Measurements from ENCODE around the gene COA8. TPM values are rescaled to one million over a fixed set of nuclear protein-coding genes. Genes with fewer than 3 reads are reported as not detected.

COA8 gene
- total and polyA plus RNA-seq, 2 donors: 22.3 to 39.2 TPM

GRCh38 chr14:103540821-103541708 lies 21.7 kb upstream of the COA8 start:
- no peak overlapping the region for H3K4me3 ChIP-seq (ENCODE audit: low read length in 2 of 2)
- no peaks in the 10 kb centered on the region for H3K9me3 ChIP-seq (ENCODE audit: control insufficient read depth in 2 of 2, insufficient read depth in 1 of 2, low read length in 1 of 2)
- peaks cover 0 to 2% of the 10 kb centered on the region in 2 donors for H3K4me1 ChIP-seq (ENCODE audit: control insufficient read depth in 2 of 2, insufficient read depth in 2 of 2, low read length in 2 of 2)
- 82% methylated on average over 17 of the region's 17 CpGs for WGBS
- H3K36me3 ChIP-seq (ENCODE audit: control insufficient read depth in 2 of 2, insufficient read depth in 2 of 2, low read length in 1 of 2): no peaks in the 10 kb centered on the region
- H3K27ac ChIP-seq (ENCODE audit: low read depth in 1 of 2, low read length in 1 of 2): no peak overlapping the region
- H3K27me3 ChIP-seq (ENCODE audit: control insufficient read depth in 2 of 2, insufficient read depth in 1 of 2, low read length in 1 of 2): peaks cover 0 to 23% of the 10 kb centered on the region in 2 donors
- DNase-seq (ENCODE audit: low read depth in 6 of 9, low spot score in 9 of 9): no peak

- Histone ChIP-seq H3K9me3 (ENCODE audit: control insufficient read depth in 2 of 2, insufficient read depth in 1 of 2, low read length in 1 of 2) (no peaks in the 10 kb centered on the region), H3K27me3 (ENCODE audit: control insufficient read depth in 2 of 2, insufficient read depth in 1 of 2, low read length in 1 of 2) (peaks cover 2 to 23% of the 10 kb centered on the region in 2 donors), H3K4me3 (ENCODE audit: low read length in 2 of 2) (no peak overlapping the region), H3K4me1 (ENCODE audit: control insufficient read depth in 2 of 2, insufficient read depth in 2 of 2, low read length in 2 of 2) (peaks cover 2% of the 10 kb centered on the region in 2 donors), H3K27ac (ENCODE audit: low read depth in 1 of 2, low read length in 1 of 2) (no peak overlapping the region), H3K36me3 (ENCODE audit: control insufficient read depth in 2 of 2, insufficient read depth in 2 of 2, low read length in 1 of 2) (no peaks in the 10 kb centered on the region)
- WGBS: 84% methylated on average over 33 of the region's 33 CpGs
- DNase-seq (ENCODE audit: low read depth in 6 of 9, low spot score in 9 of 9): no peak
Measured at GRCh38 chr14:103541709-103542604, 20.8 kb upstream of the COA8 start.

GRCh38 chr14:103542605-103543088 lies 20.1 kb upstream of the COA8 start:
- H3K4me3 ChIP-seq (ENCODE audit: low read length in 2 of 2): no peak overlapping the region
- H3K27me3 ChIP-seq (ENCODE audit: control insufficient read depth in 2 of 2, insufficient read depth in 1 of 2, low read length in 1 of 2): peaks cover 2 to 23% of the 10 kb centered on the region in 2 donors
- no peaks in the 10 kb centered on the region for H3K9me3 ChIP-seq (ENCODE audit: control insufficient read depth in 2 of 2, insufficient read depth in 1 of 2, low read length in 1 of 2)
- WGBS: 58% methylated on average over 18 of the region's 18 CpGs
- H3K36me3 ChIP-seq (ENCODE audit: control insufficient read depth in 2 of 2, insufficient read depth in 2 of 2, low read length in 1 of 2): no peaks in the 10 kb centered on the region
- H3K4me1 ChIP-seq (ENCODE audit: control insufficient read depth in 2 of 2, insufficient read depth in 2 of 2, low read length in 2 of 2): peaks cover 2% of the 10 kb centered on the region in 2 donors
- H3K27ac ChIP-seq (ENCODE audit: low read depth in 1 of 2, low read length in 1 of 2): no peak overlapping the region
- DNase-seq (ENCODE audit: low read depth in 6 of 9, low spot score in 9 of 9): no peak

GRCh38 chr14:103543140-103543539 lies 19.6 kb upstream of the COA8 start:
- no peaks in the 10 kb centered on the region for H3K9me3 ChIP-seq (ENCODE audit: control insufficient read depth in 2 of 2, insufficient read depth in 1 of 2, low read length in 1 of 2)
- no peak for DNase-seq (ENCODE audit: low read depth in 6 of 9, low spot score in 9 of 9)
- 93% methylated on average over 10 of the region's 10 CpGs for WGBS

GRCh38 chr14:103543721-103544387 lies 18.9 kb upstream of the COA8 start:
- no peak overlapping the region for H3K27ac ChIP-seq (ENCODE audit: low read depth in 1 of 2, low read length in 1 of 2)
- H3K4me1 ChIP-seq (ENCODE audit: control insufficient read depth in 2 of 2, insufficient read depth in 2 of 2, low read length in 2 of 2): peaks cover 2% of the 10 kb centered on the region in 2 donors
- whole genome bisulfite sequencing: 96% methylated on average over 19 of the region's 19 CpGs
- DNase-seq (ENCODE audit: low read depth in 6 of 9, low spot score in 9 of 9): no peak
- peaks cover 2 to 17% of the 10 kb centered on the region in 2 donors for H3K27me3 ChIP-seq (ENCODE audit: control insufficient read depth in 2 of 2, insufficient read depth in 1 of 2, low read length in 1 of 2)
- H3K9me3 ChIP-seq (ENCODE audit: control insufficient read depth in 2 of 2, insufficient read depth in 1 of 2, low read length in 1 of 2): no peaks in the 10 kb centered on the region
- no peaks in the 10 kb centered on the region for H3K36me3 ChIP-seq (ENCODE audit: control insufficient read depth in 2 of 2, insufficient read depth in 2 of 2, low read length in 1 of 2)
- H3K4me3 ChIP-seq (ENCODE audit: low read length in 2 of 2): no peak overlapping the region

More at GRCh38 chr14:103543140-103543539, 19.6 kb upstream of the COA8 start:
- peaks cover 2% of the 10 kb centered on the region in 2 donors for H3K4me1 ChIP-seq (ENCODE audit: control insufficient read depth in 2 of 2, insufficient read depth in 2 of 2, low read length in 2 of 2)
- H3K36me3 ChIP-seq (ENCODE audit: control insufficient read depth in 2 of 2, insufficient read depth in 2 of 2, low read length in 1 of 2): no peaks in the 10 kb centered on the region
- no peak overlapping the region for H3K4me3 ChIP-seq (ENCODE audit: low read length in 2 of 2)
- H3K27me3 ChIP-seq (ENCODE audit: control insufficient read depth in 2 of 2, insufficient read depth in 1 of 2, low read length in 1 of 2): peaks cover 2 to 22% of the 10 kb centered on the region in 2 donors
- no peak overlapping the region for H3K27ac ChIP-seq (ENCODE audit: low read depth in 1 of 2, low read length in 1 of 2)

GRCh38 chr14:103544388-103545218 lies 18.2 kb upstream of the COA8 start:
- H3K36me3 ChIP-seq (ENCODE audit: control insufficient read depth in 2 of 2, insufficient read depth in 2 of 2, low read length in 1 of 2): no peaks in the 10 kb centered on the region
- no peak overlapping the region for H3K27ac ChIP-seq (ENCODE audit: low read depth in 1 of 2, low read length in 1 of 2)
- no peak overlapping the region for H3K4me3 ChIP-seq (ENCODE audit: low read length in 2 of 2)
- WGBS: 94% methylated on average over 35 of the region's 35 CpGs
- DNase-seq (ENCODE audit: low read depth in 6 of 9, low spot score in 9 of 9): no peak
- peaks cover 2 to 11% of the 10 kb centered on the region in 2 donors for H3K27me3 ChIP-seq (ENCODE audit: control insufficient read depth in 2 of 2, insufficient read depth in 1 of 2, low read length in 1 of 2)
- peaks cover 2% of the 10 kb centered on the region in 2 donors for H3K4me1 ChIP-seq (ENCODE audit: control insufficient read depth in 2 of 2, insufficient read depth in 2 of 2, low read length in 2 of 2)
- H3K9me3 ChIP-seq (ENCODE audit: control insufficient read depth in 2 of 2, insufficient read depth in 1 of 2, low read length in 1 of 2): no peaks in the 10 kb centered on the region

- H3K4me3 ChIP-seq (ENCODE audit: low read length in 2 of 2): no peak overlapping the region
- DNase-seq (ENCODE audit: low read depth in 6 of 9, low spot score in 9 of 9): no peak
- 92% methylated on average over 29 of the region's 29 CpGs for WGBS
- H3K4me1 ChIP-seq (ENCODE audit: control insufficient read depth in 2 of 2, insufficient read depth in 2 of 2, low read length in 2 of 2): peaks cover 2% of the 10 kb centered on the region in 2 donors
- no peaks in the 10 kb centered on the region for H3K36me3 ChIP-seq (ENCODE audit: control insufficient read depth in 2 of 2, insufficient read depth in 2 of 2, low read length in 1 of 2)
- H3K27me3 ChIP-seq (ENCODE audit: control insufficient read depth in 2 of 2, insufficient read depth in 1 of 2, low read length in 1 of 2): peaks cover 2 to 9% of the 10 kb centered on the region in 2 donors
- H3K9me3 ChIP-seq (ENCODE audit: control insufficient read depth in 2 of 2, insufficient read depth in 1 of 2, low read length in 1 of 2): no peaks in the 10 kb centered on the region
- H3K27ac ChIP-seq (ENCODE audit: low read depth in 1 of 2, low read length in 1 of 2): no peak overlapping the region
Measured at GRCh38 chr14:103545219-103545914, 17.4 kb upstream of the COA8 start.
